Stimulated activated CD8-positive, alpha-beta memory T cell treated with anti-CD3 and anti-CD28 coated beads, Interleukin-2, amount 100 ng/mL, for 48 hours (primary cell): Measurements from ENCODE around the gene HRG.

Experiments
- DNase-seq, 2 donors: peaks; one replicate each; pipeline ENCODE4 v3.0.0-alpha.2; 2020; ENCODE audit warnings: low read depth in 2 of 2

Gene HRG

DNA sequence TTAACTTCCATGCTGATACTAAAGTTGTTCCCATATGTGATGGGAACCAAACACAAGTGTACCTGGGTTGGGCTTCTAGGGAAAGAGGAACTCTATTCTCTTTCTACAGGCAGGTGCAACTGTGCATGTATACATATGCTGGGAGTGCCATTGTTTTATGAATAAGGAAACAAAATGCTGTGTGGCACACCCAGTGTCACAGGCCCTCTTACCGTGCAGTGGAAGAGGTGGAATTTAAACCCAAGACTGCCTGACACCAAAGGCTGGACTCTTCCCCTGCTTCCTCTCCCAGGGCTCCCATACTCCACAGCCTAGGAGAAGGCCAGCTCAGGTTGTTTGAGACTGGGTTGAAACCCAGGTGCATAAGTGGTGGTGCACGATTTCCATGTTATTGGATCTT, 27.6 kb upstream of the HRG start:
- no peak for DNase-seq

DNA sequence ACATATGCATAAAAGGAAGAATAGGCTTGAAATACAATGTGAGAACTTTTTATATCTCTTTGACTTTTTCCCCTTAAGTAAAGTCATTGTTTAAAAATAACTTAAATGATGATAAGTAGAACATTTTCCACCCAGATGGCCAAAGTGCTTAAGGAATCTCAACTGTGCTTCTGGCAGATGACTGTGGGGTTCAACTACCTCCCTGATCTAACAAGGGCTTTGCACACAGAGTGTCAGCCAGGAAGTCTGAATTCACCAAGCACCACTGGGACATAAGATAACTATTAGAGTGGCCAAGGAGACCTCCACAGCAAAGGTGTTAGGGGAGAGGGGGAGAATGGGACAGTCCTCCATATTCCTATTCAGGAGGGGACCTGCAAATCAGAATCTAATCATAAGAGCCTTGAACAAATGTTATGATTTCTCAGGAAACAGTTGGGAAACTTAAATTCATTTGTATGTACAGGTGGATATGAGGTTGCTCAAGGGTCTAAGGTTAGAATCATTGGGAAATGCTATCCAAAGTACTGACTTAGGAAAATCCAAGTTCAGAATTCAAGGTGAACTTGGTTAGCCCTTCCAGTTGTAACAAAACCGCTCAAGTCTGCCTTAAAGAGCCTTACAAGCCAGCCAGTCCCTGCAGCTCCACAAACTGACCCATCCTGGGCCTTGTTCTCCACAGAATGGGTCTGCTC, 25.9 kb upstream of the HRG start, which contains the start of gene FETUB:
Gene FETUB, plus strand, starts transcription at position 622 of the 695 bp plus-strand sequence. Its CDS starts 62 bp downstream, at position 684.
- no peak for DNase-seq

DNA sequence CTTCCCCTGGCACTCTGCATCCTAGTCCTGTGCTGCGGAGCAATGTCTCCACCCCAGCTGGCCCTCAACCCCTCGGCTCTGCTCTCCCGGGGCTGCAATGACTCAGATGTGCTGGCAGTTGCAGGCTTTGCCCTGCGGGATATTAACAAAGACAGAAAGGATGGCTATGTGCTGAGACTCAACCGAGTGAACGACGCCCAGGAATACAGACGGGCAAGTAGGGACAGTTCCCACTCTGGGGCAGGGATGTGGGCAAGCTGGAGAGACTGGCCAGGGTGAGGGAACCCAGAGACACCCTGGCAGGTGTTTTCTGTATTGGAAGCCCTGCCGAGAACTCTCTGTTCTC, 25.4 kb upstream of the HRG start:
- DNase-seq: no peak

DNA sequence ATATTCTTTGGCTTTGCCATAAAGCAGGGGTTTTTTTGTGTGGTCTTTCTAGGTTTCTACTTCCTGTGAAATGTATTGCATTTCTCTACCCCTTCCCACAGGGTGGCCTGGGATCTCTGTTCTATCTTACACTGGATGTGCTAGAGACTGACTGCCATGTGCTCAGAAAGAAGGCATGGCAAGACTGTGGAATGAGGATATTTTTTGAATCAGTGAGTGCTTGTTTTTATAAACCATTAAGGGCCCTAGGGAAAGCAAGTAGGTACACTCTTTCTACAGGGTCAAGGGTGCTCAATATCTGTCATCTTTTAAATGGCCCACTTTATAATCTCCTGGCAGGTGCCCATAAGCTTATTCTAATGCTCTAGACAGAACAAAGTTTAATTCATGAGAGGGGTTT, 24.9 kb upstream of the HRG start:
- DNase-seq: no peak

DNA sequence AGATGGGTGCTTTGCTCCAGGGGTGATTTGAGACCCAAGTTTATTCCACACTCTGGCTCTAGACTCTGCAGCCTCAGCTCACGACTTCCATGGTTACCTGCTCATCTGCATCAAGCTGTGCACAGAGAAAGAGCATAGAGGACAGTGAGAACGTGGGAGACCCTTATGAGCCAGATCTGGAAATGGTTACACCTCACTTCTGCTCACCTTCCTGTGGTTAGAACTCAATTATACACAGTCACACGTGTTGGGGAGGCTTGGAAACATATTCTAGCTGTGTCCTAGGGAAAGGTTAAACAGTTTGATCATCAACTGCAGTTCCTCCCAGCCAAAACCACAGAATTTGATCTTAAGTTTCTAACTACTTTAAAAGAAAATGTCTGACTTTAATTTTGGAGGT, 23.8 kb upstream of the HRG start:
- DNase-seq: no peak

DNA sequence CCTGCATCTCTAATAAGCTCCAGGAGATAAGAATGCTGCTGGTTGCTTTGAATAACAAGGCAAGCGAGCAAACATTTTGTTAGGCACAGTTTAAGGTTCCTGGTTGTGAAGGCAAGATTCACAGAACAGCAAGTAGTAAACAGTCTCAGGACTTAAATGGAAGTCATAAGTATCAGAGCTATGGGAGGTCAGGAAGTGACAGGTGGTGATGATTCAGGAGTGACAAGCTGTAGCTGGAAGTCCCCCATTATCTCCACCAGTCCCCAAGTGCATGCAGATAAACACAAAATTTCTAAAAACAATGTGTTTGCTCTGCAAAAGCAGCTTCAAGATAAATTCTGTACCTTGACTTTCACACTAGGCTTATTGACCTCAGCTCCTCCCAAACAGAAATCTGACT, 22.3 kb upstream of the HRG start:
- no peak for DNase-seq

DNA sequence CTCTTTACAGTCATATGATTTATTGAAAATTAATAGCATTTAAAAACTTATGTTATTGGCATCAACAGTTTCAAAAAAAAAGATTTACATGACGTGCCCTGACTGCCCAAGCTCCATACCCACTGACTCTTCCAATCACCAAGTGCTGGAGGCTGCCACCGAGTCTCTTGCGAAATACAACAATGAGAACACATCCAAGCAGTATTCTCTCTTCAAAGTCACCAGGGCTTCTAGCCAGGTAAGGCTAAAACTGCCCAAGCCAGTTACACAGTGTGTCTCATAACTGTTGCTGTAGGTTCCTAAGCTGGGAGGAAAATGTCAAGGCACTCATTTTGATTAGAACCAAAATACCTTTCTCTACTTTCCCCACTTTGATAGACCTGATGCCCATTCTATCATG, 21.1 kb upstream of the HRG start:
- no peak for DNase-seq

DNA sequence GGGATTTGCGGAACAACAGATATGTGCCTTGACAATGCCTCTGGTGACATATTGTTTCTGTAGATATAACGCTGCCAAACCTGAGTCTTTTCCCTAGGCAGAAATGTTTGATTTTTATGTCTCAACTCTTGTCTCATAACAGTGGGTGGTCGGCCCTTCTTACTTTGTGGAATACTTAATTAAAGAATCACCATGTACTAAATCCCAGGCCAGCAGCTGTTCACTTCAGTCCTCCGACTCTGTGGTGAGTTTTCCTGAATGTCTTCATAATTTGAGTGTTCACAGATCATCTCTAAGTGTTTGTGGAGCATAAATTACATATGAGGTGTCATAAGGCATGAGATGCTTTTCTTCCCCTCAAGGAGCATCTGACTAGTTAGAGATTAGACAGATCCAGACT, 19.7 kb upstream of the HRG start:
- no peak for DNase-seq

DNA sequence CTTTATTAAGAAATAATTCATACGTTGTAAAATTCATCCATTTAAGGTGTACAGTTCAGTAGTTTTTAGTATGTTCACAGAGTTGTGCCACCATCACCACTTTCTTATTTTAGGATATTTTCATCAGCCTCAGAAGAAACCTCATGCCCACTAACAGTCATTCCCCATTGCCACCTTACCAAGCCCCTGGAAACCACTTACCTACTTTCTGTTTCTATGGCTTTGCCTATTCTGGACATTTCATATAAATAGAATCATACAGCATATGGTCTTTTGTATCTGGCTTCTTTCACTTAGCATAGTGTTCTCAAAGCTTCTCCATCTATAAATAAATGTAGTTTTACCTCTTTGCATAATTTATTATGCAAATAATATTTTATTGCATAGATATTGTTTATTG, 19.0 kb upstream of the HRG start:
- no peak for DNase-seq

DNA sequence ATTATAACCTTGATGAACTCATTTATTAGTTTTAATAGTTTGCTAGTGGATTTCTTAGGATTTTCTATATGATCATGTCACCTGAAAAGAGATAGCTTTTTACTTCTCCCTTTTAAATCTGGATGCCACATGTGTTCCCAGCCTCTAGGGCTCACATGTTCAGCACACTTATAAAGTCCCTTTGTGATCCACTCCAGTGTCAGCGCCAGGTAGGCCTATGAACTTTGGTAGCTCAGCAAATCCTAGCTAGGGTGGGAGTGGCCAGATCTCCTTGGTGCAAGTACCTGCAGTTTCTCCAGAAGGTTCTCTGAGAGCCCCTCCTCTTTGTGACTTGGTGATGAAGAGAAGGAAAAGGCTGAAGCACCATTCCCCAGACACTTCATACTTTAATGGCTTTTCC, 17.0 kb upstream of the HRG start:
- DNase-seq: no peak

DNA sequence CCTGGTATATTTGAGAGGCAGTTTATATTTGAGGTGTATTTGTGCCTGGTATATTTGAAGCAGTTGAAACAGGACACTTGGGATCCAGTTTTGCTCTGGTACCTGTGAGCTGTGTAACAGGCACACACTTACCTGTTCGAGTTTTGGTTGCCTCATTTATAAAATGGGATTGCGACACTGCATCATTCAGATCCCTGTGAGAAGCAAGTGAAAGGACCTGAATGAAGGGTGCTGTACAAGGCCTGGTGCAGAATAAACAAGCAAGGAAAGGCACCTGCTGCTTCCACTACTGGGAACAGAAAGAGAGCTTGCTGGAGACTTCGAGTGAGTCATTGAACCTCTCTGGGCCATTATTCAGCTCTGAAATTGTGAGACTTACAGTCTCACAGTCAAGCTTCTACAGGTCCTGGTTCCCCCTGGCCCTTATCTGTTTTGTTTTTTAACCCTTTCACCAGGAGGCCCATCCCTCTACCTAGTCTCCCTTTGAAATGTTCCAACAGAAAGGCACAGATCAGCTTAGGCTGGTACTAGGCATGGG, 14.1 kb upstream of the HRG start:
- DNase-seq: no peak

DNA sequence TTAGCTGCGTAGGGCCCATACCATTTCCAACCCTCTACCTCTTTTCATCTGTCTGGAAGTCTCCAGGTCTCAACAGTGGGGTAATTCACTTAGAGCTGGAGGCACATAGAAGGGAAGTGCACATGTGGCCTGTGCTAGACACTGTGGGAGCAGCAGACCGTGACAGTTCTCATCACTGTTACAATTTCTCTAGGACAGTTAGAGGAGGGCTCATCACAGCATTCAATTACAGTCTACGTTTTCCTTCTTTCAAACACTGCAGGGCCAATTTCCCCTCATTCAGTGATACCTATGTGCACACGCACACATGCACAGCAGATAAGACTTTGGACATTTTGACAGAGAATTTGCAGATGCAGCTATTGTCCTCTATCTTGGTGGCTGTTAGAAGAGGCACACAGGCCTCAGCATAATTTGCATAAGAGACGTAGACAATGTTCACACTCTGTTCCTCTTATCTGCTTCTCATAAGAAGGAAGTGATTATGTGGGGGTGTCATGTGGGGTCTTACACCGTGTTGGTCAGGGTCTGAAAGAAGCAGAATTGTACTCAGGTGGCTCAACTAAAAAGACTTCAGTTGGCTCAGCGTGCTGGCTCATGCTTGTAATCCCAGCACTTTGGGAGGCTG, 12.6 kb upstream of the HRG start:
- no peak for DNase-seq

DNA sequence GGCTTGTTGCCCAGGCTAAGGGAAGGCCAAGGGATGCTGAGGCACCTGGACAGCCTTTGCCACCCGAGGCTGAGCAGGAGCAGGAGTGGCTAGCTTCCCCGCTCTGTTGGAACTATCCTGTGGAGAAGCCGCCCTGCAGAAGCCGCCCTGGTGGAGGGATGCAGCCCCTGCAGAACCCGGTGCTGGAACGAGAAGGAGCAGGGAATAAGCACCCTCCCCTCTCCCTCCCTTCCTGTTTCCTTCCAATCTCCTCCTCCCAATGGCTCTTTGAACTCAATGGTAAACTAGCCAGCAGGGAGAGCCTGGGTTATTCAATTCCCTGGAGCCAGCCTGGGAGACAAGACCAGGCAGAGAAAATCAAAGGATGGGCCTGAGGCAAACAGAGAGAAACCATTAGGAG, 11.8 kb upstream of the HRG start:
- no peak for DNase-seq

DNA sequence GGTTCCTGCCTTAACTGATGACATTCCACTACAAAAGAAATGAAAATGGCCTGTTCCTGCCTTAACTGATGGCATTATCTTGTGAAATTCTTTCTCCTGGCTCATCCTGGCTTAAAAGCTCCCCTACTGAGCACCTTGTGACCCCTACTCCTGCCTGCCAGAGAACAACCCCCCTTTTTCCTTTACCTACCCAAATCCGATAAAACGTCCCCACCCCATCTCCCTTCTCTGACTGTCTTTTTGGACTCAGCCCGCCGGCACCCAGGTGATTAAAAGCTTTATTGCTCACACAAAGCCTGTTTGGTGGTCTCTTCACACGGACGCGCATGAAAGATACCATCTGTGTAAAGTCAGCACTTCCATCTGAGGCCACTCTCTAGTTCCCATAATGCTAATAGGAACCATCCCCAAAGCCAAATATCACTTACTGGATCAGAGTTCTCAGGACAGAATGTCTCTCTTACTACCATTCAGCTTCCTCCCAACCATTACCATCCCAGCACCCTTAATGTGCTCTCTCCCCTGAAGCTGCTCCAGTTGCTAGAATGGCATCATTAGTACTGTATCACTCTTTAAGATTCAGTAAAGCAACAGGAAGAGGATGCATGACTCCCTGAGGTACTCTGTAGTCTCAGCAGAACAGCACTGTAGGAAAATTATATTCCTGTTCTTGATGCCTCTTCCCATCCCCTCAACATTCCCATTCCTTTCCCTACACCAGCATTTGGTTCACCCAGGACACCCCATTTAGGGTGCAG, 2.3 kb upstream of the HRG start:
- DNase-seq: no peak

DNA sequence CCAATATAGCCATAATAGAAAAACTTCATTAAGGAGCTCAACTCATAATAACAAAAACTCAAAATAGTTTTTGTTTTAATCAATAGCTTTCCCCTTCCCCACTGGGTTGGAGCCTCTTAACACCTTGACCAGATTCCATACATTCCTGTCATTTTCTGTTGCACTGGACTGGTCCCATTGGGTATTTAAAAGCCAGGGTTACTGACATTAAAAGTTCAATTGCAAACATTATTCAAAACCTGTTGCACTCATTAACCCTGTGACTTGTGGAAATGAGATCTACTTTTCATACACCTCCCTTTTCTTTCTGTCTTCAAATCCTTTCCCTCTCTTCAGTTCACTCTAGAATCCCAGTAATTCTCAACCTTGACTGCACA, 1.7 kb upstream of the HRG start:
- DNase-seq: no peak

DNA sequence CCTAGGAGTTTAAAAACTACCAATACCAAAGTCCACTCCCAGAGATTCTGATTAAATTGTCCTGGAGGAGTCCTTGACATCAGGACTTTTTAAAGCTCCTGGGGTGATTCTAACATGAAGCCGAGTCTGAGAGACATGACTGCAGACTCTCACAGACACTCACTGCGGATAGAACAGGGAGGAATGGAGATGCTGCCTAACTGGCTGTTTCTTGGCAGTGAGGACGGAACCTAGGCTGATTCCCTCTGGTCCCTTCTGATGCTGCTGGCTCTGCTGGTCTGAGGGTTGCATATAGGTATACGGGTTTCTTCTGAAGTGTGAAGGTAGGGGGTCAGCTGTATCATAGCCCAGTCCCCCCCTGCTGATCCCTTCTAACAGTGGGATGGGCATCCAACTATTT, 1.3 kb upstream of the HRG start:
- no peak for DNase-seq

DNA sequence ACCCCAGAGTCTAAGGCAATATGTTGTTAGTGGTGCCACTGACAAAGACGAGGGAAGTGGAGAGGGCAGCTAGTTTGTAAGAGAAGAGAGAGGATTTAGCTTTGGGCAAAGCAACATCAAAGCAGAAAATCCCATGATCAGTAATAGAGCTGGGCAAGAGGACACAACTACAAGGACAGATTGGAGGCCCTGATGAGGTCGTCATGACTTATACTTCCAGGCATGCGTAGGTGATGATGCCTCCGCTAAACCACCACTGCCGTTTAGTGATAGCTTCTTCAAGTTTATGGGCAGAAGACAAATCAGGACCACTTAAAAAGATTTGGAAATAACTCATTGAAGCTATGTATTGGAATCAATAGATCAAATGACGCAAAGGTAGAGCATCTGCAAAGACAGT, 2.6 kb downstream of the HRG start:
- DNase-seq: no peak

DNA sequence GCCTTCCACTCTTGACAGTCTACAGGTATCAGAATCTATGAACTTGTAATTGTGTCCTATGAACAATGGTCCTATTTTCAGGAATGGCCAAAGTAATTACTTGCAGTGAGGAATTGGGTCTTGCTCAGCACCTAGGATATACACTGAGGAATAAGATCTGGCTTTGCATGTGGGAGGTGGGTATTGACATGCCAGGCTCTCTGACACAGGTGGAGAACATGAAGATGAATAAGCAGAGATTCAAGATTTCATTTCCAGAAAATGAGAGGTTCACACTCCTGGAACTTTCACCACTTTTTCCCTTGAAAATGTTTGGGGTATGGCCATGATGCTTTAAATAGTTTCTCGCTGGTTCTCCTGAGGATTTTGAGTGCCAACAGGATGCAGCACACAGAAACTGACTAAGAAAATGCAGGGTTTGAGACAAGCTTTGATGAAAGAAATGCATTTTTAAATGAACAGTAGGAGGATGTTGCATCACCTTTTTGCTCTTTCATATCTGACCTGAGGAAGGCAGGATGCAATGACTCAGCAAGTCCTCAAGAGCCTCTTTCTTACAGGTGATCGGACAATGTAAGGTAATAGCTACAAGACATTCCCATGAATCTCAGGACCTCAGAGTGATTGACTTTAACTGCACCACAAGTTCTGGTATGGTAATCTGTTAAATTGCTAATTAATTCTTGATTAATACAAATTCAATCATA, 3.7 kb downstream of the HRG start:
- no peak for DNase-seq

DNA sequence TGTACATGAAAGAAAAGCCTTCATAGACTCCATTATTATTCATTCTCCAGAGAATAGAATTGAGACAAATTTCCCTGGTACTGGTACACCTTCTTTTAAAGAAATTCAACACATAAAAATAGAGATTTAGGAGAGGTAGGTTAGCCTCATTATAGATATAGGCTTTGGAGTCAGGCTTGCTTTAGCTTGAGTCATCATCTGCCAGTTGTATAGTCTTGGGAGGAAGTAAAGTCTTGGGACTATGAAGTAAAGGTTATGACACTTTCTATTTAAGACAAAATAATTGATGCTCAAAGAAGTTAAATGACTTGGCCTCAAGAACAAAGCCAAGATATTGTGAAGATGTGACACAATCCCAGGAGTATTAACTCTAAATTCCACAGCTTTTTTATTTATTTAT, 4.3 kb downstream of the HRG start:
- no peak for DNase-seq

DNA sequence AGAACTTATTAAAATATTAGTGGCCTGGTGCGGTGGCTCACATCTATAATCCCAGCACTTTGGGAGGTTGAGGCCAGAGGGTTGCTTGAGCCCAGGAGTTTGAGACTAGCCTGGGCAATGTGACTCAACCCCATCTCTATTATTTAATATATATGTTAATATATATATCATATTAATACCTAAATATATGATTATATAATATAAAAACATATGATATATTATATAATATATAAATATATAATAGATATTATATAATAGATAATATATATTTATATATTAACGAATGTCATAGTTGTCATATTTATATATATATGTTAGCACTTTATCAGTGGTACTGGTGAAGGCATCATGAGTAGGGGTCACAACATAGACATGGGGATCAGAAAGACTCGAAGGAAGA, 5.2 kb downstream of the HRG start:
- no peak for DNase-seq

DNA sequence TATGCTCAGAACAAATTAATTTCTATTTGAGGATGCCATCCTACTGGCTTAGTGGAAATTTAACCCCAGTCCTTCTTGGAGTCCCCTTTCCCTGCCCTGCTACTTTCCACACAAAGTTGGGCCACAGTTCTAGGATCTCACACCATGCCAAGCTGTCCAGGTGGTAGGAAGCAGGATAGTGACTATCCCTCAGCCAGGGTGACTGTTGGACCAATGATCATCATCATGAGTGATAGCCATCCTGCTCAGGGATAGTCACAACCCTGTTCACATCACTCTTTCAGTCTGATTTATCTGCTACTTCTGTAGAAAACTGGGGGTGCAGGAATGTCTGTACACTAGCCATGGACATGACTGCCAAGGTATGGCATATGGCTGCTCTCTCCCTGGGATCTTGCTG, 12.8 kb downstream of the HRG start:
- no peak for DNase-seq

DNA sequence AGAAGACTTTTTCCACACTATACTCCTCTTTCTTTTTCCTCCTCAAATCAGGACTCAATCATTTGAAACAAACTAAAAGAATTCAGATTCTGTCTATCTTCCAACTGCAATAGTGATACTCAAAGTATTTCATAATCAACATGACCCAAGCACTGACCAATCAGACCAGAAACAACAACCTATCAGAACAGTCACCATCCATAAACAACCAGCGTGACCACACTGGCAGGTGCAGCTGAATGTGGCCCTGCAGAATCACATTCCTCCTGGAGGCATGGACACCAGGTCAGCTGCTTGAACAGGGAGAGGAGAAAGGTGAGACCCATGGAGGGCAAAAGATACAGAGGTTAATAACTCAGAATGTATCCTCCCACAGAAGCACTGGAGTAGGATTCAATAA, 13.3 kb downstream of the HRG start:
- DNase-seq: no peak
